HepG2 (cell line): ENCODE measurements around the gene PACS1. TPM values are rescaled to one million over a fixed set of nuclear protein-coding genes. Genes with fewer than 3 reads are reported as not detected.

ENCODE experiments used
- ERF ChIP-seq: IDR thresholded peaks from 2 replicates; pipeline ENCODE4 v1.6.1; 2018; ENCODE audit warnings: missing biosample characterization, missing genetic modification reagents
- ETV5 ChIP-seq: IDR thresholded peaks from 2 replicates; pipeline ENCODE4 v1.6.1; 2018; ENCODE audit warnings: missing biosample characterization, missing genetic modification reagents, inconsistent platforms, borderline replicate concordance
- HMGXB3 ChIP-seq: sonication (generic); formaldehyde crosslinking; IDR thresholded peaks from 2 replicates; pipeline ENCODE4 v1.4.0; 2020; ENCODE audit warnings: missing genetic modification reagents, borderline replicate concordance
- ISL2 ChIP-seq: sonication (generic); formaldehyde crosslinking; IDR thresholded peaks from 2 replicates; pipeline ENCODE4 v1.5.0; 2020; ENCODE audit warnings: missing genetic modification reagents
- JDP2 ChIP-seq: sonication (generic); formaldehyde crosslinking; IDR thresholded peaks from 2 replicates; pipeline ENCODE4 v1.8.1; 2022; ENCODE audit warnings: missing genetic modification reagents, borderline replicate concordance
- MED8 ChIP-seq: sonication (generic); formaldehyde crosslinking; IDR thresholded peaks from 2 replicates; pipeline ENCODE4 v1.8.1; 2023; ENCODE audit warnings: mild to moderate bottlenecking, missing genetic modification reagents; ENCODE audit not compliant: insufficient replicate concordance
- TBP ChIP-seq: sonication (generic); formaldehyde crosslinking; IDR thresholded peaks from 2 replicates; pipeline ENCODE4 v1.5.0; 2020; ENCODE audit warnings: missing genetic modification reagents
- TFE3 ChIP-seq: IDR thresholded peaks from 2 replicates; pipeline ENCODE4 v1.6.1; 2016
- THAP8 ChIP-seq: sonication (generic); formaldehyde crosslinking; IDR thresholded peaks from 2 replicates; pipeline ENCODE4 v1.5.1; 2020; ENCODE audit warnings: missing genetic modification reagents, mild to moderate bottlenecking, borderline replicate concordance
- TOE1 ChIP-seq: sonication (generic); formaldehyde crosslinking; IDR thresholded peaks from 2 replicates; pipeline ENCODE4 v1.4.0; 2020; ENCODE audit warnings: mild to moderate bottlenecking, missing genetic modification reagents
- ZBED4 ChIP-seq: sonication (generic); formaldehyde crosslinking; IDR thresholded peaks from 2 replicates; pipeline ENCODE4 v1.4.0; 2020; ENCODE audit warnings: missing genetic modification reagents, borderline replicate concordance
- ZBTB14 ChIP-seq: sonication (generic); formaldehyde crosslinking; IDR thresholded peaks from 2 replicates; pipeline ENCODE4 v1.4.0; 2020; ENCODE audit warnings: missing genetic modification reagents
- ZBTB21 ChIP-seq: sonication (generic); formaldehyde crosslinking; IDR thresholded peaks from 2 replicates; pipeline ENCODE4 v1.4.0; 2020; ENCODE audit warnings: missing genetic modification reagents
- ZNF207 ChIP-seq: fragments of 450-650 bp; IDR thresholded peaks from 2 replicates; pipeline ENCODE4 v1.6.1; 2016; ENCODE audit warnings: antibody characterized with exemption, borderline replicate concordance
- ZNF547 ChIP-seq: sonication (generic); formaldehyde crosslinking; IDR thresholded peaks from 2 replicates; pipeline ENCODE4 v1.5.1; 2020; ENCODE audit warnings: mild to moderate bottlenecking, missing genetic modification reagents
- ZNF660 ChIP-seq: sonication (generic); formaldehyde crosslinking; IDR thresholded peaks from 2 replicates; pipeline ENCODE4 v1.5.1; 2020; ENCODE audit warnings: mild to moderate bottlenecking, low read depth, missing genetic modification reagents, borderline replicate concordance
- ZNF788 ChIP-seq: sonication (generic); formaldehyde crosslinking; IDR thresholded peaks from 2 replicates; pipeline ENCODE4 v1.5.0; 2020; ENCODE audit warnings: mild to moderate bottlenecking, missing genetic modification reagents, borderline replicate concordance
- polyA plus RNA-seq, 8 experiments: library from polyadenylated mRNA; depleted of rRNA in 3 of 8; stranded (reverse) in 7 of 8; unstranded in 1 of 8; fragments of >200 nt; fragmentation: Illumina TruSeq in 4 of 8; extraction: Trizol in 4 of 8; gene quantifications; 2 replicates each; pipeline versions ENCODE4 v1.2.1 to v1.2.3, GENCODE V29; 2011 to 2016; ENCODE audit warnings: low read depth in 4 of 8, missing spikeins in 1 of 8, mixed read lengths in 1 of 8; ENCODE audit not compliant: insufficient read depth in 1 of 8
- total RNA-seq, 5 experiments: library from RNA; depleted of rRNA; stranded (reverse); fragments of >200 nt; fragmentation: Illumina TruSeq; extraction: Trizol; gene quantifications; 2 replicates each; pipeline ENCODE4 v1.2.3, GENCODE V29; 2016; ENCODE audit warnings: low read depth in 1 of 5

PACS1 gene
- total and polyA plus RNA-seq, 2 of the 13 experiments (the other 11 are each of a cell fraction or from before 2014, with no cell fraction given) = 7.6 to 8.6 TPM

GRCh38 chr11:66289548-66290329 is 219.7 kb downstream of the PACS1 start (continued):
- TF ChIP-seq ZBED4 (0 out of 2 replicates have a peak, but pooled peaks have one; percentile 1), ZBTB14 (no peak), ZNF788 (CRISPR knock-in tag) (no peak; the same call in 1 of the 2 replicates), HMGXB3 (CRISPR knock-in tag) (peak; percentile 81; the same call in 1 of the 2 replicates), ISL2 (CRISPR knock-in tag) (no peak), ERF (CRISPR knock-in tag) (peak; percentile 48; the same call in 1 of the 2 replicates), ZNF207 (no peak), THAP8 (CRISPR knock-in tag) (0 out of 2 replicates have a peak, but pooled peaks have one; percentile 28), ETV5 (no peak), ZNF660 (CRISPR knock-in tag) (no peak), ZNF547 (peak; percentile 82), MED8 (CRISPR knock-in tag) (no peak), JDP2 (CRISPR knock-in tag) (no peak; the same call in 1 of the 2 replicates), ZBTB21 (CRISPR knock-in tag) (no peak), TOE1 (CRISPR knock-in tag) (no peak), TFE3 (CRISPR knock-in tag) (peak; percentile 80), TBP (CRISPR knock-in tag) (no peak)
